ENCODE data around the gene GIT2. TPM values are rescaled to one million over a fixed set of nuclear protein-coding genes. Genes with fewer than 3 reads are reported as not detected.

Gene GIT2
- 20.5 and 23.2 TPM in 2 replicates for total RNA-seq

GRCh38 chr12:109995686-109996482, at the start of gene GIT2:
Gene GIT2, minus strand, starts transcription at chr12:109996368. Its CDS starts 144 bp downstream, at chr12:109996224.

GRCh38 chr12:109998904-109999648, 2.9 kb upstream of the GIT2 start, which contains the start of gene ANKRD13A:
Gene ANKRD13A, plus strand, starts transcription at chr12:109999430. Its CDS starts 259 bp downstream, at chr12:109999689.

GRCh38 chr12:109899783-109900751, 96.1 kb downstream of the GIT2 start, which contains the start of gene TCHP:
Gene TCHP, plus strand, starts transcription at chr12:109900274. Its CDS starts 2,753 bp downstream, at chr12:109903027.

GRCh38 chr12:109880043-109880931, 115.9 kb downstream of the GIT2 start, which contains the start of gene GLTP:
Gene GLTP, minus strand, starts transcription at chr12:109880541. Its CDS starts 167 bp downstream, at chr12:109880374.

Other genes with a start within 250 kb of the GIT2 start
- gene TRPV4, start 163.0 kb downstream of the GIT2 start, total RNA-seq: 0.72 and 1.7 TPM in 2 replicates
- 193 and 230 TPM in 2 replicates for gene GLTP, start 115.8 kb downstream of the GIT2 start, total RNA-seq
- gene TCHP, start 96.1 kb downstream of the GIT2 start, total RNA-seq: 7.9 and 9.4 TPM in 2 replicates
- 55.2 and 94.2 TPM in 2 replicates for gene ANKRD13A, start 3.1 kb upstream of the GIT2 start, total RNA-seq
- 16.2 and 25.8 TPM in 2 replicates for gene C12orf76, start 52.2 kb upstream of the GIT2 start, total RNA-seq
- 8.1 and 10.1 TPM in 2 replicates for gene IFT81, start 128.0 kb upstream of the GIT2 start, total RNA-seq

Measured in tracheal epithelial cell (primary cell).